Adrenal gland (tissue), 12 donors: ENCODE measurements around the gene PANX2. TPM values are rescaled to one million over a fixed set of nuclear protein-coding genes. Genes with fewer than 3 reads are reported as not detected.

Experiments
- DNase-seq, 7 donors: peaks; one replicate each; pipeline ENCODE4 v3.0.0-alpha.2; 2019 to 2020
- H3K27ac ChIP-seq, 5 donors: fragments of 200-600 bp; sonication (generic) in 4 of 5; 1 replicate in 3 of 5; 2 replicates in 2 of 5; pipeline versions ENCODE4 v1.5.1 to v1.8.0; 2016 to 2020; ENCODE audit warnings: mild to moderate bottlenecking in 1 of 5
- H3K27me3 ChIP-seq: fragments of 200-600 bp; 2 replicates; pipeline ENCODE4 v1.8.0; 2021
- H3K36me3 ChIP-seq, 2 donors: fragments of 200-600 bp; replicated peaks in 1 of 2; 1 replicate in 1 of 2; 2 replicates in 1 of 2; pipeline versions ENCODE4 v1.5.1 to v1.8.0; 2018 to 2022
- H3K4me1 ChIP-seq, 2 donors: fragments of 200-600 bp; replicated peaks in 1 of 2; 1 replicate in 1 of 2; 2 replicates in 1 of 2; pipeline versions ENCODE4 v1.5.1 to v1.8.0; 2018 to 2021
- H3K4me3 ChIP-seq, 4 donors: fragments of 200-600 bp; sonication (generic) in 3 of 4; one replicate each; pipeline ENCODE4 v1.5.1; 2016 to 2018
- H3K9me3 ChIP-seq, 3 donors: fragments of 200-600 bp; sonication (generic) in 1 of 3; replicated peaks in 1 of 3; 1 replicate in 2 of 3; 2 replicates in 1 of 3; pipeline versions ENCODE4 v1.5.1 to v1.8.0; 2016 to 2021
- CTCF ChIP-seq, 6 experiments: fragments of 450-650 bp in 4 of 6; fragments of 200-600 bp in 2 of 6; sonication (generic) in 1 of 6; IDR thresholded peaks; 1 replicate in 5 of 6; 2 replicates in 1 of 6; pipeline versions ENCODE4 v1.5.1 to v1.8.0; 2016 to 2021; ENCODE audit warnings: antibody characterized with exemption in 6 of 6, mild to moderate bottlenecking in 2 of 6, moderate library complexity in 1 of 6
- POLR2A ChIP-seq, 2 donors: fragments of 450-650 bp; IDR thresholded peaks; one replicate each; pipeline ENCODE4 v1.6.1; 2017; ENCODE audit warnings: antibody characterized with exemption in 2 of 2, mild to moderate bottlenecking in 2 of 2, moderate library complexity in 1 of 2
- WGBS, 4 donors: extraction: QIAGEN DNeasy Blood & Tissue Kit in 2 of 4; methylation state at CpG; one replicate each; pipeline versions ENCODE4 v1.1.5 to v1.1.7; 2013 to 2017; 5-methylcytosine and 5-hydroxymethylcytosine counted together
- intact Hi-C, 2 donors: fragments of 100-400 bp; cut with DNase I; formaldehyde crosslinking; loops; one replicate each; pipeline versions ENCODE4 v1.14.1 to v1.15.0; 2022 to 2023
- polyA plus RNA-seq, 3 donors: library from polyadenylated mRNA; stranded (reverse); fragments of 200-250 nt in 2 of 3; fragments of 350-450 nt in 1 of 3; fragmentation: Illumina TruSeq in 1 of 3; extraction: RNeasy Lipid Tissue Mini Kit (QIAGEN cat#74804) in 1 of 3; gene quantifications; one replicate each; pipeline ENCODE4 v1.2.3, GENCODE V29; 2013 to 2014
- total RNA-seq, 9 donors: library from RNA; depleted of rRNA in 4 of 9; stranded (reverse); fragments of >200 nt in 4 of 9; fragments of 120-200 nt in 1 of 9; fragmentation: NEBNext Ultra II Directional in 1 of 9; extraction: Animal tissue kit (Norgen Biotek cat#: 25700) in 1 of 9; gene quantifications; one replicate each; pipeline versions ENCODE4 v1.1.0 to v1.2.4, GENCODE V29; 2013 to 2023
- donor health status: healthy with polysubstance abuse.
- donor health status: Bipolar disorder and iron deficiency.
- donor health status: DM: yes; HTN: yes; CAD: no.
- donor health status: DM: no; HTN: no; CAD: no.
- donor health status: DM: no; HTN: no; CAD: no.
- donor health status: DM: yes; HTN: yes; CAD: no.

Gene PANX2
- total and polyA plus RNA-seq, 12 donors: 0.22 to 4.1 (median 0.70) TPM

GRCh38 chr22:50185375-50186087, 15.0 kb downstream of the PANX2 start, which contains the start of gene TRABD:
Gene TRABD, plus strand, starts transcription at chr22:50185913. Its CDS starts 7,148 bp downstream, at chr22:50193061.
- Histone ChIP-seq H3K9me3 (no peaks in the 10 kb centered on the region), H3K27ac (peak within 1 kb of the TSS in 2 of 5 donors; percentile 47 to 58), H3K4me1 (peaks cover 16 to 42% of the 10 kb centered on the region in 2 donors), H3K4me3 (peak within 1 kb of the TSS in 2 of 4 donors; percentile 45 to 91), H3K27me3 (no peaks in the 10 kb centered on the region), H3K36me3 (no peaks in the 10 kb centered on the region)
- intact Hi-C loops: no loop called here
- DNase-seq: peak; percentile 88 to 93 (median 91)
- no peak for TF ChIP-seq CTCF (IDR thresholded peaks at IDR 0.05)
- no peak for TF ChIP-seq POLR2A (IDR thresholded peaks at IDR 0.05)
- WGBS, 4 donors: 1% methylated on average over 19 to 87 of the region's 90 CpGs; no CpG with 5 or more reads in 1 of the 4 donors

- TF ChIP-seq CTCF (IDR thresholded peaks at IDR 0.05): no peak
- no peak for TF ChIP-seq POLR2A (IDR thresholded peaks at IDR 0.05)
- 0 to 1% (median 1%) methylated on average over 3 to 47 of the region's 47 CpGs; no CpG with 5 or more reads in 1 of the 4 donors for WGBS, 4 donors
- intact Hi-C loops: no loop called here
- H3K36me3 ChIP-seq: no peaks in the 10 kb centered on the region
- H3K9me3 ChIP-seq: no peaks in the 10 kb centered on the region
- H3K4me3 ChIP-seq: peak overlapping the region in 2 of 4 donors; percentile 45 to 91
- H3K27me3 ChIP-seq: no peaks in the 10 kb centered on the region
- peaks cover 23 to 49% of the 10 kb centered on the region in 2 donors for H3K4me1 ChIP-seq
- peak overlapping the region in 2 of 5 donors; percentile 47 to 58 for H3K27ac ChIP-seq
- DNase-seq: peak in 1 of 7 donors; percentile 38
These were observed 15.7 kb downstream of the PANX2 start for GRCh38 chr22:50186181-50186714.

- intact Hi-C loops: no loop called here
- H3K9me3 ChIP-seq: no peaks in the 10 kb centered on the region
- TF ChIP-seq POLR2A (IDR thresholded peaks at IDR 0.05) (no peak), CTCF (IDR thresholded peaks at IDR 0.05) (no peak)
- H3K4me3 ChIP-seq: peak overlapping the region in 2 of 4 donors; percentile 45 to 91
- 44 to 58% (median 51%) methylated on average over 7 to 26 of the region's 26 CpGs for WGBS, 4 donors
- H3K36me3 ChIP-seq: no peaks in the 10 kb centered on the region
- peak in 1 of 7 donors; percentile 43 for DNase-seq
- H3K4me1 ChIP-seq: peaks cover 24 to 51% of the 10 kb centered on the region in 2 donors
- H3K27me3 ChIP-seq: no peaks in the 10 kb centered on the region
- H3K27ac ChIP-seq: peak overlapping the region in 2 of 5 donors; percentile 47 to 58
These were observed 16.4 kb downstream of the PANX2 start for GRCh38 chr22:50186761-50187523.

GRCh38 chr22:50188356-50188755, 17.8 kb downstream of the PANX2 start:
- intact Hi-C loops: no loop called here
- Histone ChIP-seq H3K27me3 (no peaks in the 10 kb centered on the region), H3K4me1 (peaks cover 24 to 56% of the 10 kb centered on the region in 2 donors), H3K4me3 (no peak overlapping the region), H3K9me3 (no peaks in the 10 kb centered on the region), H3K27ac (peak overlapping the region in 1 of 5 donors; percentile 81), H3K36me3 (no peaks in the 10 kb centered on the region)
- WGBS, 4 donors: 94 to 96% (median 95%) methylated on average over 8 to 11 of the region's 11 CpGs
- TF ChIP-seq POLR2A (IDR thresholded peaks at IDR 0.05): no peak
- no peak for TF ChIP-seq CTCF (IDR thresholded peaks at IDR 0.05)
- no peak for DNase-seq
